ENCODE measurements around the gene MYO1G.

- TF ChIP-seq ARID3A (IDR thresholded peaks at IDR 0.05; ENCODE audit: borderline replicate concordance, low read depth, low read length) (no peak), SP2 (IDR thresholded peaks at IDR 0.05; ENCODE audit: extremely low read depth, low read depth, low read length, poor library complexity, severe bottlenecking) (no peak), HDAC2 (IDR thresholded peaks at IDR 0.05) (no peak), CHD1 (IDR thresholded peaks at IDR 0.05; ENCODE audit: low read length) (no peak), MXI1 (IDR thresholded peaks at IDR 0.05; ENCODE audit: low read depth, low read length) (no peak), ETV5 (CRISPR knock-in tag; IDR thresholded peaks at IDR 0.05; ENCODE audit: low read depth) (no peak), EZH2 (IDR thresholded peaks at IDR 0.05; ENCODE audit: borderline replicate concordance, low read depth, low read length) (no peak), MYC (IDR thresholded peaks at IDR 0.05; ENCODE audit: low read depth, low read length) (no peak), MYC (CRISPR knock-in tag; IDR thresholded peaks at IDR 0.05; ENCODE audit: borderline replicate concordance, low read depth) (no peak)
Observed at GRCh38 chr7:45020915-45021314, 42.1 kb upstream of the MYO1G start.
